Lung (tissue), 12 donors: ENCODE data around the gene PITPNB. TPM values are rescaled to one million over a fixed set of nuclear protein-coding genes. Genes with fewer than 3 reads are reported as not detected.

Source experiments
- ATAC-seq: fragments of 200-7000 bp; cut with Tn5 transposase; one replicate; pipeline ENCODE4 v1.9.1; 2020; ENCODE audit warnings: moderate number of reproducible peaks; ENCODE audit not compliant: insufficient read depth, low FRiP score
- DNase-seq, 3 donors: peaks; one replicate each; pipeline ENCODE4 v3.0.0-alpha.2; 2013 to 2017
- H3K27ac ChIP-seq, 2 donors: one replicate each; pipeline ENCODE4 v1.5.1; 2013; ENCODE audit warnings: mild to moderate bottlenecking in 2 of 2, moderate library complexity in 2 of 2, control low read depth in 1 of 2, inconsistent platforms in 1 of 2, low read depth in 1 of 2, low read length in 1 of 2
- H3K27me3 ChIP-seq, 3 donors: one replicate each; pipeline ENCODE4 v1.5.1; 2013; ENCODE audit warnings: low read length in 2 of 3; ENCODE audit not compliant: control insufficient read depth in 3 of 3, insufficient read depth in 3 of 3
- H3K36me3 ChIP-seq, 4 donors: one replicate each; pipeline ENCODE4 v1.5.1; 2013; ENCODE audit warnings: low read length in 4 of 4, mild to moderate bottlenecking in 1 of 4, moderate library complexity in 1 of 4; ENCODE audit not compliant: control insufficient read depth in 4 of 4, insufficient read depth in 4 of 4
- H3K4me1 ChIP-seq, 5 donors: one replicate each; pipeline ENCODE4 v1.5.1; 2013; ENCODE audit warnings: low read length in 5 of 5, mild to moderate bottlenecking in 2 of 5, moderate library complexity in 1 of 5; ENCODE audit not compliant: control insufficient read depth in 5 of 5, insufficient read depth in 5 of 5
- H3K4me3 ChIP-seq: one replicate; pipeline ENCODE4 v1.5.1; 2013; ENCODE audit warnings: mild to moderate bottlenecking, control low read depth, moderate library complexity
- H3K9ac ChIP-seq, 2 donors: one replicate each; pipeline ENCODE4 v1.5.1; 2013; ENCODE audit warnings: low read length in 2 of 2, control low read depth in 1 of 2; ENCODE audit not compliant: insufficient read depth in 1 of 2
- H3K9me3 ChIP-seq, 4 donors: one replicate each; pipeline ENCODE4 v1.5.1; 2013; ENCODE audit warnings: low read length in 3 of 4, mild to moderate bottlenecking in 1 of 4, moderate library complexity in 1 of 4; ENCODE audit not compliant: control insufficient read depth in 4 of 4, insufficient read depth in 3 of 4
- CTCF ChIP-seq: IDR thresholded peaks from 2 replicates; pipeline ENCODE4 v1.5.1; 2012; ENCODE audit warnings: mild to moderate bottlenecking; ENCODE audit errors: control extremely low read depth, extremely low read depth
- WGBS, 2 donors: extraction: QIAGEN DNeasy Blood & Tissue Kit; methylation state at CpG; one replicate each; pipeline ENCODE4 v1.1.7; 2013; 5-methylcytosine and 5-hydroxymethylcytosine counted together
- polyA plus RNA-seq, 2 donors: library from polyadenylated mRNA; stranded (reverse); fragments of 200-250 nt; gene quantifications; one replicate each; pipeline ENCODE4 v1.2.1, GENCODE V29; 2013
- total RNA-seq, 2 donors: library from RNA; depleted of rRNA in 1 of 2; stranded (reverse); fragments of >200 nt in 1 of 2; gene quantifications; one replicate each; pipeline ENCODE4 v1.2.1, GENCODE V29; 2014 to 2021
- donor health status: control.
- donor health status: control.
- donor health status: Bipolar disorder and iron deficiency.
- donor health status: healthy.
- donor health status: DM: yes; HTN: yes; CAD: no.

PITPNB gene
- total and polyA plus RNA-seq, 4 donors: 19.2 to 73.5 (median 37.5) TPM

DNA sequence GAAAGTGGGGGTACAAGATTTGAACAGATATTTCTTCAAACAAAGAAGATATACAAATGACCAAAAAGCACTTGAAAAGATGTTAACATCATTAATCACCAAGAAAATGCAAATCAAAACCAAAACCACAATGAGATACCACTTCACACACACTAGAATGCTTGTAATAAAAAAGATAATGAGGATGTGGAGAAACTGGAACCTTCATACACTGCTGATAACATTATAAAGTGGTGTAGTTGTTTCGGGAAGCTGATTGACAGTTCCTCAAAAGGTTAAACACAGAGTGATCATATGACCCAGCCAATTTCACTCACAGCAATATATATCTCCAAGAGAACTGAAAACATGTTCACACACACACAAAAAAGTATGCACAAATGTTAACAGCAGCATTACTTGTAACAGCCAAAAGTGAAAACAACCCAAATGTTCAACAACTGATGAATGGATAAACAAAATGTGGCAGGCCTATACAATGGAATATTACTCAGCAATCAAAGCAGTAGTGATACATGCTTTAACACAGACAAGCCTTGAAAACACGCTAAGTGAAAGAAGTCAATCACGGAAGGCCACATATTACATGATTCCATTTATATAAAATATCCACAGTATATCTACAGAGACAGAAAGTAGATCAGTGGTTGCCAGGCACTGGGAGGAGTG is 15.1 kb downstream of the PITPNB start:
- TF ChIP-seq CTCF: no peak
- ATAC-seq: no peak
- Histone ChIP-seq H3K4me3 (no peak overlapping the region), H3K27me3 (no peaks in the 10 kb centered on the region), H3K36me3 (peaks cover 5 to 22% (median 17%) of the 10 kb centered on the region in 4 donors), H3K27ac (no peak overlapping the region), H3K9me3 (no peaks in the 10 kb centered on the region), H3K4me1 (peaks cover 0 to 9% (median 0%) of the 10 kb centered on the region in 5 donors), H3K9ac (no peak overlapping the region)
- DNase-seq: no peak
- WGBS, 2 donors: 78 to 85% methylated on average over 3 of the region's 3 CpGs

DNA sequence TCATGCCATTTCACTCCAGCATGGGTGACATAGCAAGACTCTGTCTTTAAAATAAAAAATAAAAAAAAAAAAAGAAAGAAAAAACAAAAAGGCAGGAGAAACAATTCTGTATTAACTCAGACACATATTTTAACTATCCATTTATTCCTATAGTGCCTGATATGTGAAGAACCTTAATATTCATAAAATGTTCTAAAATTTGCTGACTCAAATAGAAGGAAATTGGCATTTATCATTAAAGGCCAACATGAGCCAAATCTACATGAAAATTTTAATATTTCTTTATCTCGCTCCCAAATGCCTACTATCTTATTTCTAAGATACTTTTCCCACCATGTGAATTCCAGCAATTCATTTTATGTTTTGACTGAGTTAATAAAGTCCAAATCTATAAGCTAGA is 18.9 kb downstream of the PITPNB start:
- Histone ChIP-seq H3K27ac (no peak overlapping the region), H3K4me1 (peaks cover 0 to 12% (median 0%) of the 10 kb centered on the region in 5 donors), H3K9ac (no peak overlapping the region), H3K9me3 (no peaks in the 10 kb centered on the region), H3K36me3 (peaks cover 15 to 37% (median 28%) of the 10 kb centered on the region in 4 donors), H3K27me3 (no peaks in the 10 kb centered on the region), H3K4me3 (no peak overlapping the region)
- TF ChIP-seq CTCF: no peak
- DNase-seq: no peak
- WGBS, 2 donors: 96 to 98% methylated on average over 1 of the region's 1 CpG
- no peak for ATAC-seq

- no peak overlapping the region for H3K27ac ChIP-seq
- no peaks in the 10 kb centered on the region for H3K9me3 ChIP-seq
- H3K4me3 ChIP-seq: no peak overlapping the region
- TF ChIP-seq CTCF: no peak
- H3K9ac ChIP-seq: no peak overlapping the region
- peaks cover 18 to 48% (median 34%) of the 10 kb centered on the region in 4 donors for H3K36me3 ChIP-seq
- ATAC-seq (no peak), DNase-seq (no peak)
- peaks cover 0 to 13% (median 0%) of the 10 kb centered on the region in 5 donors for H3K4me1 ChIP-seq
- WGBS, 2 donors: 89 to 94% methylated on average over 6 of the region's 6 CpGs
- no peaks in the 10 kb centered on the region for H3K27me3 ChIP-seq
Observed at GRCh38 chr22:27896245-27896644, 22.8 kb downstream of the PITPNB start.
